Mesendoderm (in vitro differentiated cells): ENCODE results near the gene ZNF879.

Source experiments
- DNase-seq: peaks from one replicate; pipeline ENCODE4 v3.0.0; 2013
- H2AK5ac ChIP-seq: 2 replicates; pipeline ENCODE4 v1.6.1; 2013; ENCODE audit warnings: low read length, inconsistent platforms
- H2BK120ac ChIP-seq: 2 replicates; pipeline ENCODE4 v1.6.1; 2013; ENCODE audit warnings: low read depth, mild to moderate bottlenecking, low read length, moderate library complexity, mixed read lengths
- H2BK15ac ChIP-seq: replicated peaks from 2 replicates; pipeline ENCODE4 v1.6.1; 2013; ENCODE audit warnings: low read depth, mild to moderate bottlenecking, moderate library complexity
- H2BK5ac ChIP-seq: 2 replicates; pipeline ENCODE4 v1.6.1; 2013; ENCODE audit warnings: low read length, inconsistent platforms
- H3K18ac ChIP-seq: 2 replicates; pipeline ENCODE4 v1.6.1; 2013; ENCODE audit warnings: mild to moderate bottlenecking, low read length, mixed read lengths
- H3K23ac ChIP-seq: one replicate; pipeline ENCODE4 v1.6.1; 2013; ENCODE audit warnings: low read length
- H3K27ac ChIP-seq: 2 replicates; pipeline ENCODE4 v1.5.1; 2013; ENCODE audit warnings: low read depth, mild to moderate bottlenecking, inconsistent platforms, low read length, moderate library complexity
- H3K27me3 ChIP-seq: 2 replicates; pipeline ENCODE4 v1.6.1; 2013; ENCODE audit warnings: low read length, control low read depth, mild to moderate bottlenecking, inconsistent platforms; ENCODE audit not compliant: insufficient read depth, poor library complexity
- H3K36me3 ChIP-seq: 2 replicates; pipeline ENCODE4 v1.6.1; 2013; ENCODE audit warnings: low read length, inconsistent platforms; ENCODE audit not compliant: control insufficient read depth, insufficient read depth
- H3K4ac ChIP-seq: one replicate; pipeline ENCODE4 v1.6.1; 2013; ENCODE audit warnings: low read depth, mild to moderate bottlenecking, low read length, moderate library complexity
- H3K4me1 ChIP-seq: 2 replicates; pipeline ENCODE4 v1.6.1; 2013; ENCODE audit warnings: low read depth, low read length, inconsistent platforms; ENCODE audit not compliant: control insufficient read depth
- H3K4me2 ChIP-seq: 2 replicates; pipeline ENCODE4 v1.6.1; 2013; ENCODE audit warnings: low read length
- H3K4me3 ChIP-seq: 2 replicates; pipeline ENCODE4 v1.5.1; 2013; ENCODE audit warnings: mild to moderate bottlenecking, low read length
- H3K56ac ChIP-seq: one replicate; pipeline ENCODE4 v1.6.1; 2013; ENCODE audit warnings: low read length
- H3K79me1 ChIP-seq: 2 replicates; pipeline ENCODE4 v1.6.1; 2013; ENCODE audit warnings: low read length, inconsistent platforms
- H3K79me2 ChIP-seq: 2 replicates; pipeline ENCODE4 v1.6.1; 2013; ENCODE audit warnings: mild to moderate bottlenecking, low read length; ENCODE audit not compliant: control insufficient read depth, insufficient read depth
- H3K9ac ChIP-seq: 2 replicates; pipeline ENCODE4 v1.6.1; 2013; ENCODE audit warnings: low read length, inconsistent platforms
- H4K5ac ChIP-seq: one replicate; pipeline ENCODE4 v1.6.1; 2013; ENCODE audit warnings: low read length
- H4K8ac ChIP-seq: one replicate; pipeline ENCODE4 v1.6.1; 2013; ENCODE audit warnings: low read depth, mild to moderate bottlenecking, control low read depth, low read length, moderate library complexity
- WGBS: extraction: QIAGEN DNeasy Blood & Tissue Kit; methylation state at CpG from one replicate; pipeline ENCODE4 v1.1.7; 2013; ENCODE audit warnings: low lambda C conversion rate, missing lambda C conversion rate; ENCODE audit not compliant: insufficient coverage; ENCODE audit errors: extremely low coverage; 5-methylcytosine and 5-hydroxymethylcytosine counted together

Gene ZNF879

GRCh38 chr5:179044765-179045164, 21.2 kb downstream of the ZNF879 start:
- H3K79me2 ChIP-seq = no peaks in the 10 kb centered on the region
- no peak overlapping the region for H2AK5ac ChIP-seq
- no peak overlapping the region for H3K4ac ChIP-seq
- no peak overlapping the region for H2BK5ac ChIP-seq
- no peak overlapping the region for H2BK15ac ChIP-seq
- no peak overlapping the region for H3K4me3 ChIP-seq
- H3K23ac ChIP-seq = no peak overlapping the region
- H4K8ac ChIP-seq = no peak overlapping the region
- H3K36me3 ChIP-seq = no peaks in the 10 kb centered on the region
- H3K18ac ChIP-seq = no peak overlapping the region
- H3K4me1 ChIP-seq = no peaks in the 10 kb centered on the region
- no peak overlapping the region for H4K5ac ChIP-seq
- H3K27me3 ChIP-seq = no peaks in the 10 kb centered on the region
- no peak overlapping the region for H2BK120ac ChIP-seq
- H3K56ac ChIP-seq = no peak overlapping the region
- H3K79me1 ChIP-seq = no peaks in the 10 kb centered on the region
- H3K9ac ChIP-seq = no peak overlapping the region
- H3K4me2 ChIP-seq = no peak overlapping the region
- no peak overlapping the region for H3K27ac ChIP-seq
- peak; percentile 13 for DNase-seq
- WGBS = no CpG with 5 or more reads among the region's 2 CpGs

- no peak overlapping the region for H3K27ac ChIP-seq
- no peak overlapping the region for H3K9ac ChIP-seq
- H2BK120ac ChIP-seq = no peak overlapping the region
- H2BK5ac ChIP-seq = no peak overlapping the region
- H3K27me3 ChIP-seq = no peaks in the 10 kb centered on the region
- no peak overlapping the region for H3K18ac ChIP-seq
- H3K23ac ChIP-seq = no peak overlapping the region
- H3K4ac ChIP-seq = no peak overlapping the region
- H4K5ac ChIP-seq = no peak overlapping the region
- H2BK15ac ChIP-seq = no peak overlapping the region
- no CpG with 5 or more reads among the region's 9 CpGs for WGBS
- H3K36me3 ChIP-seq = no peaks in the 10 kb centered on the region
- no peak overlapping the region for H3K4me3 ChIP-seq
- no peaks in the 10 kb centered on the region for H3K4me1 ChIP-seq
- H3K79me2 ChIP-seq = no peaks in the 10 kb centered on the region
- no peak overlapping the region for H2AK5ac ChIP-seq
- no peak for DNase-seq
- no peak overlapping the region for H3K4me2 ChIP-seq
- no peak overlapping the region for H4K8ac ChIP-seq
- no peak overlapping the region for H3K56ac ChIP-seq
- H3K79me1 ChIP-seq = no peaks in the 10 kb centered on the region
Observed at GRCh38 chr5:179051784-179052183, 28.2 kb downstream of the ZNF879 start.

- Histone ChIP-seq H3K56ac (no peak overlapping the region), H3K4me1 (no peaks in the 10 kb centered on the region), H3K4ac (no peak overlapping the region), H4K8ac (no peak overlapping the region), H3K9ac (no peak overlapping the region), H3K18ac (no peak overlapping the region), H3K23ac (no peak overlapping the region), H3K4me3 (no peak overlapping the region), H3K79me2 (no peaks in the 10 kb centered on the region), H4K5ac (no peak overlapping the region), H2BK5ac (no peak overlapping the region), H2BK120ac (no peak overlapping the region), H3K36me3 (no peaks in the 10 kb centered on the region), H2BK15ac (no peak overlapping the region), H2AK5ac (no peak overlapping the region), H3K79me1 (no peaks in the 10 kb centered on the region), H3K27ac (no peak overlapping the region), H3K27me3 (no peaks in the 10 kb centered on the region), H3K4me2 (no peak overlapping the region)
- DNase-seq = no peak
- WGBS = no CpG with 5 or more reads among the region's 15 CpGs
Observed at GRCh38 chr5:179054036-179054785, 30.6 kb downstream of the ZNF879 start.

- no peak overlapping the region for H3K56ac ChIP-seq
- H3K9ac ChIP-seq = no peak overlapping the region
- no peaks in the 10 kb centered on the region for H3K36me3 ChIP-seq
- H3K4me3 ChIP-seq = no peak overlapping the region
- no peaks in the 10 kb centered on the region for H3K4me1 ChIP-seq
- no peaks in the 10 kb centered on the region for H3K79me1 ChIP-seq
- no peak overlapping the region for H3K18ac ChIP-seq
- H3K79me2 ChIP-seq = no peaks in the 10 kb centered on the region
- no peak overlapping the region for H4K8ac ChIP-seq
- no peaks in the 10 kb centered on the region for H3K27me3 ChIP-seq
- H4K5ac ChIP-seq = no peak overlapping the region
- H3K4ac ChIP-seq = no peak overlapping the region
- H3K4me2 ChIP-seq = no peak overlapping the region
- no peak overlapping the region for H3K23ac ChIP-seq
- no CpG with 5 or more reads among the region's 10 CpGs for WGBS
- H2BK15ac ChIP-seq = no peak overlapping the region
- H2BK120ac ChIP-seq = no peak overlapping the region
- H2BK5ac ChIP-seq = no peak overlapping the region
- no peak overlapping the region for H2AK5ac ChIP-seq
- H3K27ac ChIP-seq = no peak overlapping the region
- no peak for DNase-seq
Observed at GRCh38 chr5:179054876-179055275, 31.3 kb downstream of the ZNF879 start.

- Histone ChIP-seq H3K27ac (no peak overlapping the region), H3K4ac (no peak overlapping the region), H3K27me3 (no peaks in the 10 kb centered on the region), H3K4me2 (no peak overlapping the region), H3K79me1 (no peaks in the 10 kb centered on the region), H2BK15ac (no peak overlapping the region), H3K36me3 (no peaks in the 10 kb centered on the region), H3K79me2 (no peaks in the 10 kb centered on the region), H3K18ac (no peak overlapping the region), H4K8ac (no peak overlapping the region), H4K5ac (no peak overlapping the region), H3K4me1 (no peaks in the 10 kb centered on the region), H2BK5ac (no peak overlapping the region), H3K56ac (no peak overlapping the region), H3K4me3 (no peak overlapping the region), H2BK120ac (no peak overlapping the region), H3K23ac (no peak overlapping the region), H2AK5ac (no peak overlapping the region), H3K9ac (no peak overlapping the region)
- DNase-seq = peak; percentile 23
- WGBS = no CpG with 5 or more reads among the region's 3 CpGs
Observed at GRCh38 chr5:179055436-179055835, 31.8 kb downstream of the ZNF879 start.

GRCh38 chr5:179055841-179056240, 32.2 kb downstream of the ZNF879 start:
- H2BK15ac ChIP-seq = no peak overlapping the region
- no peaks in the 10 kb centered on the region for H3K79me1 ChIP-seq
- no peak overlapping the region for H2BK120ac ChIP-seq
- no peak overlapping the region for H4K5ac ChIP-seq
- WGBS = no CpG with 5 or more reads among the region's 9 CpGs
- no peaks in the 10 kb centered on the region for H3K79me2 ChIP-seq
- no peak overlapping the region for H3K23ac ChIP-seq
- H3K27me3 ChIP-seq = no peaks in the 10 kb centered on the region
- H3K27ac ChIP-seq = no peak overlapping the region
- H2AK5ac ChIP-seq = no peak overlapping the region
- H3K18ac ChIP-seq = no peak overlapping the region
- no peak overlapping the region for H3K9ac ChIP-seq
- no peak overlapping the region for H3K4me2 ChIP-seq
- no peak overlapping the region for H3K4me3 ChIP-seq
- H3K56ac ChIP-seq = no peak overlapping the region
- no peak overlapping the region for H4K8ac ChIP-seq
- no peak overlapping the region for H2BK5ac ChIP-seq
- no peak for DNase-seq
- H3K4me1 ChIP-seq = no peaks in the 10 kb centered on the region
- no peaks in the 10 kb centered on the region for H3K36me3 ChIP-seq
- no peak overlapping the region for H3K4ac ChIP-seq
